Measurements from ENCODE around the gene UPF2. TPM values are rescaled to one million over a fixed set of nuclear protein-coding genes. Genes with fewer than 3 reads are reported as not detected.
A peak's percentile ranks its signal among the peaks of the same experiment; 100 is the strongest.

UPF2 gene
- total RNA-seq, 4 donors from 2014 or later: 16.1 to 25.2 (median 19.3) TPM

GRCh38 chr10:12041766-12042408 is 722 bp downstream of the UPF2 start:
- TF ChIP-seq, protein P1, sequence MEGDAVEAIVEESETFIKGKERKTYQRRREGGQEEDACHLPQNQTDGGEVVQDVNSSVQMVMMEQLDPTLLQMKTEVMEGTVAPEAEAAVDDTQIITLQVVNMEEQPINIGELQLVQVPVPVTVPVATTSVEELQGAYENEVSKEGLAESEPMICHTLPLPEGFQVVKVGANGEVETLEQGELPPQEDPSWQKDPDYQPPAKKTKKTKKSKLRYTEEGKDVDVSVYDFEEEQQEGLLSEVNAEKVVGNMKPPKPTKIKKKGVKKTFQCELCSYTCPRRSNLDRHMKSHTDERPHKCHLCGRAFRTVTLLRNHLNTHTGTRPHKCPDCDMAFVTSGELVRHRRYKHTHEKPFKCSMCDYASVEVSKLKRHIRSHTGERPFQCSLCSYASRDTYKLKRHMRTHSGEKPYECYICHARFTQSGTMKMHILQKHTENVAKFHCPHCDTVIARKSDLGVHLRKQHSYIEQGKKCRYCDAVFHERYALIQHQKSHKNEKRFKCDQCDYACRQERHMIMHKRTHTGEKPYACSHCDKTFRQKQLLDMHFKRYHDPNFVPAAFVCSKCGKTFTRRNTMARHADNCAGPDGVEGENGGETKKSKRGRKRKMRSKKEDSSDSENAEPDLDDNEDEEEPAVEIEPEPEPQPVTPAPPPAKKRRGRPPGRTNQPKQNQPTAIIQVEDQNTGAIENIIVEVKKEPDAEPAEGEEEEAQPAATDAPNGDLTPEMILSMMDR (IDR thresholded peaks at IDR 0.05): no peak
- ATAC-seq (ENCODE audit: low FRiP score): peak; percentile 3
- DNase-seq (ENCODE audit: low spot score): no peak

- ATAC-seq (ENCODE audit: low FRiP score) (no peak), DNase-seq (ENCODE audit: low spot score) (no peak)
- TF ChIP-seq, protein P1 (IDR thresholded peaks at IDR 0.05): no peak
These were observed 6.4 kb downstream of the UPF2 start for GRCh38 chr10:12036073-12036655.

DNA sequence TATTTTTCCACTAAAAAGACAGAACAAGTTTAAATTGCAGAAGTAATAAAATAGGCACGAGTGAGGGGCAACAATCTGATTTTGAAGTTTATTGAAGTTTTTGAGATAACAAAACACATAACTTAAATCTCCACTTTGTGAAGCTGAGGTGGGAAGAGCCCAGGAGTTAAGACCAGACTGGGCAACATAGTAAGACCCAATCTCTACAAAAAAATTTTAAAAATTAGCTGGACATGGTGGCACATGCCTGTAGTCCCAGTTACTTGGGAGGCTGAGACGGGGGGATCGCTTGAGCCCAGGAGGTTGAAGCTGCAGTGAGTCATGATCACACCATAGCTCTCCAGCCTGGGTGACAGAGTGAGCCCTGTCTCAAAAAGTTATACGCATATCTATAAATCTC is 11.2 kb downstream of the UPF2 start:
- ATAC-seq (ENCODE audit: low FRiP score): no peak
- TF ChIP-seq, protein P1 (IDR thresholded peaks at IDR 0.05): no peak

GRCh38 chr10:12027539-12027938 is 15.1 kb downstream of the UPF2 start:
- no peak for DNase-seq (ENCODE audit: low spot score)
- TF ChIP-seq, protein P1 (IDR thresholded peaks at IDR 0.05): no peak
- ATAC-seq (ENCODE audit: low FRiP score): no peak

More for the DNA sequence above, 11.2 kb downstream of the UPF2 start:
- DNase-seq (ENCODE audit: low spot score): no peak

DNA sequence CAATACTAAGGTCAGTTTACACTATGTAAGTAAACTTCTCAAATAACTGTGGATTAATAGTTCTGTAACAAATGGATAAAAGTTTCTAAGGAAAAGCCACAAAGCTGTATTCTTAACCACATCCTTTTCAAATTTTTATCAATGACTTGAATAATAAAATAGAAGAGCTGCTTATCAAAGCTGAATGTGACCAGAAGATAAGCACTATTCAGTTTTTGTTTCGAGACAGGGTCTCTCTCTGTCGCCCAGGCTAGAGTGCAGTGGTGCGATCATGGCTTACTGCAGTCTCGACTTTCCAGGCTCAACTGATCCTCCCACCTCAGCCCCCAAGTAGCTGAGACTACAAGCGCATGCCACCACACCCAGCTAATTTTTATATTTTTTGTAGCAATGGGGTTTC is 17.0 kb downstream of the UPF2 start:
- no peak for ATAC-seq (ENCODE audit: low FRiP score)
- TF ChIP-seq, protein P1 (IDR thresholded peaks at IDR 0.05): no peak

GRCh38 chr10:12022580-12023257 is 19.9 kb downstream of the UPF2 start:
- DNase-seq (ENCODE audit: low spot score) (no peak), ATAC-seq (ENCODE audit: low FRiP score) (no peak)
- TF ChIP-seq, protein P1 (IDR thresholded peaks at IDR 0.05): no peak

More for the DNA sequence above, 17.0 kb downstream of the UPF2 start:
- DNase-seq (ENCODE audit: low spot score): no peak
